Osteocyte (in vitro differentiated cells): ENCODE results near the gene CLPTM1. TPM values are rescaled to one million over a fixed set of nuclear protein-coding genes. Genes with fewer than 3 reads are reported as not detected.
"Not testable (repeated sequence)": the region's sequence is repeated elsewhere in the genome, so short reads cannot be mapped to it uniquely, and the experiment has no call there.

Experiments used
- DNase-seq: peaks from one replicate; pipeline ENCODE4 v3.0.0; 2021; ENCODE audit warnings: mixed read lengths; ENCODE audit not compliant: unreplicated experiment; ENCODE audit errors: extremely low spot score
- H3K27ac Mint-ChIP-seq: one replicate; pipeline ENCODE4 v1.8.0; 2021; ENCODE audit warnings: mild to moderate bottlenecking, mixed read lengths; ENCODE audit not compliant: unreplicated experiment
- H3K27me3 Mint-ChIP-seq: one replicate; pipeline ENCODE4 v1.8.0; 2021; ENCODE audit warnings: mixed read lengths; ENCODE audit not compliant: unreplicated experiment
- H3K36me3 Mint-ChIP-seq: one replicate; pipeline ENCODE4 v1.8.0; 2021; ENCODE audit warnings: mixed read lengths; ENCODE audit not compliant: unreplicated experiment
- H3K4me1 Mint-ChIP-seq: one replicate; pipeline ENCODE4 v1.8.0; 2021; ENCODE audit warnings: mixed read lengths; ENCODE audit not compliant: unreplicated experiment
- H3K4me3 Mint-ChIP-seq: one replicate; pipeline ENCODE4 v1.8.0; 2021; ENCODE audit warnings: mild to moderate bottlenecking, moderate library complexity, mixed read lengths; ENCODE audit not compliant: unreplicated experiment
- H3K9me3 Mint-ChIP-seq: one replicate; pipeline ENCODE4 v1.8.0; 2021; ENCODE audit warnings: mixed read lengths; ENCODE audit not compliant: unreplicated experiment
- CTCF ChIP-seq: fragments of 200-600 bp; sonication (generic); IDR thresholded peaks from 2 replicates; pipeline ENCODE4 v1.5.0; 2021; ENCODE audit warnings: antibody characterized with exemption, mild to moderate bottlenecking, moderate library complexity
- total RNA-seq: library from RNA; stranded (reverse); gene quantifications from 2 replicates; pipeline ENCODE4 v1.2.1, GENCODE V29; 2021

CLPTM1 gene
- total RNA-seq, 1 donor from 2014 or later = 124 TPM

GRCh38 chr19:44961821-44962220 is 6.6 kb downstream of the CLPTM1 start:
- Mint-ChIP-seq H3K27ac (no peak overlapping the region), H3K27me3 (no peaks in the 10 kb centered on the region), H3K9me3 (no peaks in the 10 kb centered on the region), H3K4me1 (peaks cover 8% of the 10 kb centered on the region), H3K36me3 (peaks cover 11% of the 10 kb centered on the region), H3K4me3 (no peak overlapping the region)
- TF ChIP-seq CTCF = no peak
- no peak for DNase-seq

- no peaks in the 10 kb centered on the region for H3K9me3 Mint-ChIP-seq
- no peak for TF ChIP-seq CTCF
- no peak overlapping the region for H3K27ac Mint-ChIP-seq
- H3K4me1 Mint-ChIP-seq = peaks cover 2% of the 10 kb centered on the region
- DNase-seq = no peak
- peaks cover 15% of the 10 kb centered on the region for H3K36me3 Mint-ChIP-seq
- H3K4me3 Mint-ChIP-seq = no peak overlapping the region
- H3K27me3 Mint-ChIP-seq = no peaks in the 10 kb centered on the region
These were observed 12.9 kb downstream of the CLPTM1 start for GRCh38 chr19:44968118-44968517.

GRCh38 chr19:44968670-44969069 is 13.5 kb downstream of the CLPTM1 start:
- DNase-seq = no peak
- no peak overlapping the region for H3K4me3 Mint-ChIP-seq
- no peak for TF ChIP-seq CTCF
- no peaks in the 10 kb centered on the region for H3K9me3 Mint-ChIP-seq
- peaks cover 15% of the 10 kb centered on the region for H3K36me3 Mint-ChIP-seq
- H3K27me3 Mint-ChIP-seq = no peaks in the 10 kb centered on the region
- H3K4me1 Mint-ChIP-seq = peaks cover 2% of the 10 kb centered on the region
- no peak overlapping the region for H3K27ac Mint-ChIP-seq

GRCh38 chr19:44969437-44969836 is 14.3 kb downstream of the CLPTM1 start:
- peaks cover 2% of the 10 kb centered on the region for H3K4me1 Mint-ChIP-seq
- TF ChIP-seq CTCF = no peak
- no peaks in the 10 kb centered on the region for H3K9me3 Mint-ChIP-seq
- H3K4me3 Mint-ChIP-seq = no peak overlapping the region
- H3K27ac Mint-ChIP-seq = no peak overlapping the region
- no peak for DNase-seq
- H3K27me3 Mint-ChIP-seq = no peaks in the 10 kb centered on the region
- peaks cover 16% of the 10 kb centered on the region for H3K36me3 Mint-ChIP-seq

GRCh38 chr19:44971451-44971850 is 16.3 kb downstream of the CLPTM1 start:
- H3K4me1 Mint-ChIP-seq, H3K9me3 Mint-ChIP-seq, H3K27ac Mint-ChIP-seq, DNase-seq, H3K4me3 Mint-ChIP-seq, H3K27me3 Mint-ChIP-seq: not testable (repeated sequence)
- H3K36me3 Mint-ChIP-seq = peaks cover 11% of the 10 kb centered on the region

- H3K36me3 Mint-ChIP-seq = peaks cover 18% of the 10 kb centered on the region
- TF ChIP-seq CTCF = no peak
- no peak overlapping the region for H3K4me3 Mint-ChIP-seq
- no peak for DNase-seq
- peaks cover 2% of the 10 kb centered on the region for H3K4me1 Mint-ChIP-seq
- no peak overlapping the region for H3K27ac Mint-ChIP-seq
- no peaks in the 10 kb centered on the region for H3K9me3 Mint-ChIP-seq
- H3K27me3 Mint-ChIP-seq = no peaks in the 10 kb centered on the region
These were observed 17.6 kb downstream of the CLPTM1 start for GRCh38 chr19:44972802-44973201.
